ENCODE measurements around the gene KIAA1328.

DNA sequence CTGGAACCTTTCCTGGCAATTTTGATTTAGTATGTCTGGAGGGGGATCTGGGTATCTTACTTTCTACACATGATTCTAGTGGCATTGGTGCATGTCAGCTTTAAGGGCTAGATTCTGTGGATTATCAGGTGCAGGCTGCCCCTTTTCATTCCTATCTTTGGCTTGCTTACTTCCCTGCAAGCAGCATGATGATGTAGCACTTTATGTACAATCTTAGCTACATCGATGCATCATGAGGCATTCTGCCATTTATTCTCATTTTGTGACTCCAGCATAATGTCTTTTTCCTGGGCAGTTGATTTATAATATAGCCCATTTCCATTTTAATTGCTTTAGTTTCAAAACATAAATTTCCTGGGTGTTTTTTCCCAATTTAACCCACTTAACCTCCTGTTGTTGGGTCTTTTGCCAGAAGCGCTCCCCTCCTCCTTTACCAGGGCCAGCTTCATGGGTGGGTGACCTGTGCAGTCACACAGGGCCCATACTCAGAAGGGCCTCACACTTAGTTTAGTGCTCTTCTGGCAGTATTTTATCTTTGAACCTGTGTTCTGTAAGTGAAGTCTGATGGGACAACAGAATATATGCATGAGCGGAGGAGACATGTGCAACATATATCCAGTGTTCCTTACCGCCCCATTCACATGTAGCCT is 36.2 kb upstream of the KIAA1328 start:
- TF ChIP-seq CTCF (IDR thresholded peaks at IDR 0.05) (no peak), POLR2A (IDR thresholded peaks at IDR 0.05) (no peak)

Data from lower leg skin (tissue), 3 donors.